ENCODE results near the gene OSGEP.

The OSGEP gene

DNA sequence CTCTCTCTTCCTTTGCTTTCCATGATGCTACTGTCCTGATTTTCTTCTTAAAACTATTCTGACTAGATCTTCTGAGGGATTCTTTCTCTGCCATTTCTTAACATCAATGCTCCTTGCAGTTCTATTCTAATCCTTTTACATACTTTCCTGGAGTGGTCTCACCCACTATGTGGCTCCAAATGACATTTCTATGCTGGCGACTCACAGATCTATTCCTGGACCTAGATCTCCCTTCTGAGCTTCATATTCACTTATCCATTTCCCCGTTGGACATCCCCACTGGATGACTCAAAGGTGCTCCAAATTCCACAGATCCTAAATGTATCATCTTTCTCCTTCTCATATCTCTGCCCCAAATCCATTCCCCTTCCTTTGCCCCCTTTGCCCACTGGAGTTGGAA lies 45.4 kb downstream of the OSGEP start:
- in situ Hi-C loops (cut with MboI; ENCODE audit: low pct_unique_long_range_greater_than_20kb, low sequenced_read_pairs, unreplicated experiment), result no loop called here
- no peak for DNase-seq (ENCODE audit: low spot score)
- TF ChIP-seq CTCF (IDR thresholded peaks at IDR 0.05; ENCODE audit: extremely low read depth, insufficient read depth, missing control alignments), result no peak

DNA sequence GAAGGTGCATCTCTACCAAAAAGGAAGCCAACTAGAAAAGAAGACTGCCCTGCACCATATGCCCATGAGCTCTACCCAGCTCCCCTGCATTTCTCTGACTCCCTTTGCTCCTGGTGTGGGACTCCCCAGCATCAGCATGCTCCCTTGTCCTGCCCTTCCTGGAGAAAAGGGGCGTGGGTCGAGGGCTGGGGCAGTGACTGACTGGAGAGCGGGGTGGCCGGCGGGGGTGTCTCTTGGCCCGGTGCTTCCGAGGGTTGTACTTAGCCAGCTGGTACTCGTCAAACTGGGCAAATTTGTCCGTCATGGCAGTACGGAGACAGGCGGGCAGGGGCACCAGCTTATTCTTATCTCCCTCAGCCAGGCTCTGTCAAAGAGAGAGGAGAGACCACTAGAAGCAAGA lies 51.1 kb downstream of the OSGEP start:
- in situ Hi-C loops (cut with MboI; ENCODE audit: low pct_unique_long_range_greater_than_20kb, low sequenced_read_pairs, unreplicated experiment), result no loop called here
- no peak for DNase-seq (ENCODE audit: low spot score)
- no peak for TF ChIP-seq CTCF (IDR thresholded peaks at IDR 0.05; ENCODE audit: extremely low read depth, insufficient read depth, missing control alignments)

GRCh38 chr14:20400965-20401593 lies 53.5 kb downstream of the OSGEP start:
- no peak for DNase-seq (ENCODE audit: low spot score)
- TF ChIP-seq CTCF (IDR thresholded peaks at IDR 0.05; ENCODE audit: extremely low read depth, insufficient read depth, missing control alignments), result no peak
- in situ Hi-C loops (cut with MboI; ENCODE audit: low pct_unique_long_range_greater_than_20kb, low sequenced_read_pairs, unreplicated experiment), result no loop called here

DNA sequence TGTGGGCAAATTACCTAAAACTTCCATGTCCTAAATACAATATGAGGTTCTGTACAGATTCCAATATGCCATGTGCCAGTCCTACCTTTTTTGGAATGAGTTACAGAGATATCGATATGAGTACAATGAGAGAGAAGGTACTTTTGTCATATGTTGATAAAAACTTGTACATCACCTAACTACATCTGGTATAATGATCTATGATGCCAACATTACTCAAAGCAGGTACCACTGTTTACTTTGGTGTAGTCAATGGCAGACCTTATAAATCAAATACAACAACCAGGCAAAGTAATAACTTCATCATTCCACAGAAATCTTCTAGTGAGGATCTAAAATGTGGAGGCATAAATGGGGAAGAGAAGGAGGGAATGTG lies 54.0 kb downstream of the OSGEP start:
- DNase-seq (ENCODE audit: low spot score), result no peak
- in situ Hi-C loops (cut with MboI; ENCODE audit: low pct_unique_long_range_greater_than_20kb, low sequenced_read_pairs, unreplicated experiment), result no loop called here
- TF ChIP-seq CTCF (IDR thresholded peaks at IDR 0.05; ENCODE audit: extremely low read depth, insufficient read depth, missing control alignments), result no peak

DNA sequence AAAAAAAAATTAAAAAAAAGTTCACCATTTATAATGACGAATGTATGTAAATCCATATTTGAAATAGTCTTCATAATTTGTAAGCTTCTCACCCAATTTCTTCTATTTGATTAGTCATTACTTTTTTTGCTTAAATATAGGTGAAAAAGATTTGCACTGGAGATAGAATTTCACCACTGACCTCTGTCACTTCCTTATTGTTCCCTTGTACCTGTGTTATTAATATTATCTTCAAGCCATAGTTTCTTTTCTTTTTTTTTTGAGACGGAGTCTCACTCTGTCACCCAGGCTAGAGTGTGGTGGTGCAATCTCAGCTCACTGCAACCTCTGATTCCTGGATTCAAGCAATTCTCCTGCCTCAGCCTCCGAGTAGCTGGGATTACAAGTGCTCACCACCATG lies 57.1 kb downstream of the OSGEP start:
- no peak for TF ChIP-seq CTCF (IDR thresholded peaks at IDR 0.05; ENCODE audit: extremely low read depth, insufficient read depth, missing control alignments)
- DNase-seq (ENCODE audit: low spot score), result no peak
- in situ Hi-C loops (cut with MboI; ENCODE audit: low pct_unique_long_range_greater_than_20kb, low sequenced_read_pairs, unreplicated experiment), result no loop called here

Measured in GM13977 (cell line).